ENCODE results near the gene GNAI2.
"Not testable (repeated sequence)": the region's sequence is repeated elsewhere in the genome, so short reads cannot be mapped to it uniquely, and the experiment has no call there.

GNAI2 gene

DNA sequence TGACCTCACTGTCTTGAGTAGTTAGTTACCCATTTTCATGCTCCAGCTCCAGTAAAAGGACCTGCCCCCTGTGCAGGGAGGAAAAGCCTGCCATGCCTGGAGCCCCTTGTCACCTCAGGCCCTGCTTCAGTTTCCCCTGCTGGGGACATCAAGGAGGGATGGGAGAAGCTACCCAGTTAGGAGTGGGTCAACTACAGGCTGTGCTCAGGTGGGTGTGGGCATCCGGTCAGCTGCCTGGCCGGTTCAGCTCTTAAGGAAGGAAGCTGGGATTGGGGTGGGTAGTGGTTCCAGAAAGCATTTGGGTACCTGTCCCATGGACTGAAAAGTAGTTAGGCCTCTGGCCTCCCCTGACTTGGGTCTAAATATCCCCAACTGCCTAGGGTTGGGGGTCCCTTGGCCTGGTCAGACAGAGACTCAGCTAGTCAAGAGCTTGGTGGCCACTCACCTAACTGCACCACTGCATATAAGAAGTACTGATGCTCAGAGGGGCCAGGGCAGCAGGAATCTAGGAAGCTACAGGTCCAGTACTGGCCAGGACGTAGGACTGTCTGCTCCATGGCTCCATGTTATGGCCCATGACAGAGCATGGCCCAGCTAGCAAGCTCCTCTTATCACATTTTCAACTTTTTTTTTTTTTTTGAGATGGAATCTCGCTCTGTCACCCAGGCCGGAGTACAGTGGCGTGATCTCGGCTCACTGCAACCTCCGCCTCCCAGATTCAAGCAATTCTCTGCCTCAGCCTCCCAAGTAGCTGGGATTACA, 43.4 kb downstream of the GNAI2 start:
- DNase-seq: no peak

DNA sequence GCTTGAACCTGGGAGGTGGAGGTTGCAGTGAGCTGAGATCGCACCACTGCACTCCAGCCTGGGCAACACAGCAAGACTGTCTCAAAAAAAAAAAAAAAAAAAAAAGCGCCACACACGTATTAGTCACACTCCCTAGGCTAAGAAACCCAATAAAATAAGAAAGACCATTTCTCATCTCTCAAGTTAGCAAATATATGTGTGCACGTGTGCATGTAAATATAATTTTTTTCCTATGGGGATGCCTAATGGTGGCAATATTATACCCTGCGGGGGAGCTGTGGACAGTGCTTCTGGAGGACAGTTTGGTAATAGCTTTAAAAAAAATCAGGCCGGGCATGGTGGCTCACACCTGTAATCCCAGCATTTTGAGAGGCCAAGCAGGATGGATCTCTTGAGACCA, 48.1 kb downstream of the GNAI2 start:
- DNase-seq: not testable (repeated sequence)

DNA sequence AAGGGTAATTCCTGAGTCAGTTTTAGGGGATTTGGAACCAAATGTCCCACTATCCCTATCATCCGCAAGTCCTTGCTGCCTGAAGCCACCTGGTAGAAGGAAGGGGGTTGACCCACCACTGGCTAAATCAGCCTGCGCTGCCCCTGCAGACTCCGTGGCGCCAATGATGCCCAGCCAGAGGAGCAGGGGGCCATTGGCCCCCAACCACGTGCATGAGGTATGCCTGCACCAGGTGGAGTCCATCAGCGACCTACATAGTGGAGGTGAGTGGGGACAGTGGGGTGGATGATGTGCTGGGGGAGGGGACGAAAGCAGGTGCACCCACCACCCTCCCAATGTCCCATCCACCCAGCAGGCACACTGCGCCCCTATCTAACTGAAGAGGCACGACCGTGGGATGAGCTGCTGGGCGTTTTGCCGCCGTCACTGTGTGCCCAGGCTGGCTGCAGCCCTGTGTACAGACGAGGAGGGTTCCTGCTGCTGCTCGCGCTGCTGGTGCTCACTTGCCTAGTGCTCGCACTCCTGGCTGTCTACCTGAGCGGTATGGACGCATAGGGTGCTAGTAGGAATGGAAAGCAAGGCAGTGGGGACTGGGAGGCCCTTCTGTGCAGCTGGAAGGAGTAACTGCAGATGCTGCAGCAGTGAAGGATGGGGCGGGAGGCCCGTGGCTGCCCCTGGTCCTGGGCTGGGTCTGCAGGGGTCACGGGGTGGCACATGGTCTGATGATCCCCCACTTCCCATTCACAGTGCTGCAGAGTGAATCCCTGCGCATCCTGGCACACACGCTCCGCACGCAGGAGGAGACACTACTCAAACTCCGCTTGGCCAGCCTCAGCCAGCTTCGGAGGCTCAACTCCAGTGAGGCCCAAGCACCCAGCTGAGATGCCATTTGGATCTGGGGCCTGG, 50.6 kb downstream of the GNAI2 start:
- DNase-seq: no peak

DNA sequence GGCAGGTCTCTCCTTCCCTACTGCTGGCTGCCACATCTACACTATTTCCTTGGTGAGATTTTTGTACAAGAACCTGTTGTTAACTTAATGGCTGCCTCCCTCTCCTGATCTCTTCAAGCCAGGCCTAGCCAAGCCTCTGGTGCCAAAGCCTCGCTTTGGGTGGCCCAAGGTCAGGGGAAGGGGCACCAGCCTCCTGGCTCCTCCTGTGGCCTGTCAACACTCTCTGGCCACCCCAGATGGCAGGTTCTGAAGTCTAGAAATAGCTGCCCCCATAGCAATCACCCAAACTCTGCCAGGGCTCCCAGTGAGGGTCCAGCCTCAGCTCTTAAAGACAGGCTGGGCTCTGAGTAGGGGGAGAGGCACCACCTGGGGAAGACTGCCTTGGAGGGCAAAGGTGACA, 51.3 kb downstream of the GNAI2 start:
- DNase-seq: no peak

- DNase-seq: no peak
Observed at GRCh38 chr3:50288387-50289007, 52.5 kb downstream of the GNAI2 start.

- no peak for DNase-seq
Observed at GRCh38 chr3:50289130-50289529, 53.1 kb downstream of the GNAI2 start.

DNA sequence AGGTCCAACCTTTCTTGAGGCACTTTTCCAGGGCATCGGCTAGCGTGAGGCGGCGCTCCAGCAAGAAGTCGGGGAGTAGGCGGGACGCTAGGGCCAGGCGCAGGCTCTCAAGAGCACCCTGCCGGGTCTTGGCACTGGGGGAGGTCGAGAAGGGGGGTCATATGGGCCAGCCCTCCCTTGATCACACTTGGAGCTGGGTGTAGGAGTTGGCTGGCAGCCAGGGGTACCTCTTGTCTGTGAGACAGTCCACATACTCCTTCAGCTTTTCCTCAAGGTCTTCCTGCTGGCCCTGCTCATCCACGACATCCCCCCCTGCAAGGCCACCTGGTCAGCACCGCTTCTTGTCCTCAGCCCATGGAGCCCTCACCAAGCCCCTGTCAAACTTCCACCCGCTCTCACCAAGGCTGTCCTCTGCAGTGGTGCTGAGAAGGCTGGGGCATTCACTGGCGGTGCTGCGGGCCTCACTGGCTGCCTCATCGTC, 54.2 kb downstream of the GNAI2 start:
- DNase-seq: no peak

DNA sequence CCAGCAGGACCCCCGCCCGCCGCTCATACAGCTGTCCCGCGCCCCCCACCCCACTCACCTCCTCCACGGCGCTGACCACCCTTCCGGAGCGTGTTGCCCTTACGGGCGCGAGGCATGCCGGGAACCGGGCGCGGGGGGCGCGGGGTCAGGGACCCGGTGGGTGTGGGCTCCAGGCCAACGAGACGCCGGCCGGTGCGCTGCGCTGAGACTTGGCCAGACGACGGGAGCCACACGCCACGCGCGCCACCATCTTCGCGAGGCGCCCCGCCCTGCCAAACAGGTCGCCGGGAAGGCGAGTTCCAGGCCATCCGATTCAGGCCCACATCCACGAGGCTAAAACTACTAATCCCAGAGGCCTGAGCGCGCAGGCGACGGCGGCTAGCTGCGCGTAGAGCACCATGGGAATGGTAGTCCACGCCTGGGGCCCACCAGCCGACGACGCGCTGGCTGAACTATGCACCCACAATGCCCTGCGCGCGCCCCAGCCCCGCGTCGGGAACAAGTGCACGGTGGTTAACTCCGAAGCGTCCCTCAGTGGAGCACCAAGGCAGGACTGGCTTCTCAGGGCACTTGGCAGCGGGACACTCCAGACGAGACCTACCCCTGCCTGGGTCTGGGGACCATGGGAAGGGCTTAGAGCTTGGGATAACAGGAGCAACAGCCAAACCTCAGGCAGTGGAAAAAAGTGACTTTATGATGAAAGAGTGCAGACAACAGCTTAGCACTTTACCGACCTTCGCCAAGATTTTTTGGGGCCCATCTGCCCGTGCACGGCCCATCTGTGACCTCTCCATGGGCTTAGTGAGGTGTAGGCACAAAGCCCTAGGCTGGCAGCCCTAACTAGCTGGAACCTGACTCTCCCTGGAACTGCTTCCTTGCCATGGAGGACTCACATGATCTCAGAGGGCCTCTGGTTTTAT, 56.4 kb downstream of the GNAI2 start, which contains the start of gene IFRD2:
IFRD2 (minus strand) TSS at position 271 of the 920 bp plus-strand sequence; CDS start at position 116, 155 bp downstream.
- DNase-seq: peak; percentile 93

DNA sequence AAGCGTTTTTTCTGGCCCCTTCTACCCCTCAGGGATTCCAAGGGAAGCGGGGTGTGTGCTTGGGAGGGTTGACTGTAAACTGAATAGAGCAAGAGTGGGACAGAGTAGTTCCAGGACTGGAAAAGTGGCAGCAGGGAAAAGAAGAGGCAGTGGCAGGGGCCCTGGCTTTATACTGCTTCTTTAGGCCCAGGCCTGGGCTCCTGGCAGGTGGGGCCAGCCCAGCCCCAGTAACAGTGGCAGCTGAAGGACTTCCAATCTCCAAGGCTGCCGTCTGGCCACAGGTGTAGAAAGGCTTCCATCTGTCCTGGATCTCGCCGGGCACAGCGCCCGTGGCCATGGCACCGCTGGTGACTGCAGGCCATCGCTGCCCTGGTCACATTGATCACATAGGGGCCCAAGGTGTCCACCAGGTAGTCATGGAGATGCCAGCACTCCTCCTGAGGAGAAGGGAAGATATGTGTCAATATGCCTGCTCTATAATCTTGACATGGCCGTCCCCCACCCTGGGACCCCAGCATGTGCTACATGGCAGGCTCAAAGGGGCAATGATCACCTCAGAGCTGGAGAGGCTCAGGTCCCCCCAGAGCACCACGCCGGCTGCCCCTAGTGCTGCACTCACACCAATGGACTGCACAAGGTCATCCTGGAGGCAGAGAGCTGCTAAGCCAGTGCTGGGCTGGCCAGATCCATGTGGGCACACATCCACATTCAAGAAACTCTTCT, 57.2 kb downstream of the GNAI2 start:
- DNase-seq: no peak

DNA sequence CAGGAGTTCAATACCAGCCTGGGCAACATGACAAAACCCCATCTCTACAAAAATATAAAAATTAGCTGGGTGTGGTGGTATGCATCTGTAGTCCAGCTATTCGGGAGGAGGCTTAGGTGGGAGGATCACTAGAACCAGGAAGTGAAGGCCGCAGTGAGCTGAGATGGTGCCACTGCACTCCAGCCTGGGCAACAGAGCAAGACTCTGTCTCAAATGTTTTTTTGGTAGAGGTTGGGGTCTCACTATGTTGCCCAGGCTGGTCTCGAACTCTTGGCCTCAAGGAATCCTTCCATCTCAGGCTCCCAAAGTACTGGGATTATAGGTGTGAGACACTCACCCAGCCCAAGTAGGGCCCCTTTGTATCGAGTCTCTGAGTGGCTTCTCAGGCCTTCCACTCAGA, 58.1 kb downstream of the GNAI2 start:
- DNase-seq: no peak

GRCh38 chr3:50294492-50295403, 58.7 kb downstream of the GNAI2 start:
- no peak for DNase-seq

- no peak for DNase-seq
Observed at GRCh38 chr3:50295553-50296431, 59.8 kb downstream of the GNAI2 start.

GRCh38 chr3:50296721-50297383, 60.8 kb downstream of the GNAI2 start:
- DNase-seq: no peak

- DNase-seq: no peak
Observed at GRCh38 chr3:50297384-50297775, 61.4 kb downstream of the GNAI2 start.

- DNase-seq: no peak
Observed at GRCh38 chr3:50297896-50298725, 62.1 kb downstream of the GNAI2 start.

GRCh38 chr3:50298836-50299637, 63.0 kb downstream of the GNAI2 start, which contains the start of the genes HYAL3 and NAA80:
HYAL3 (minus strand) TSS chr3:50299405; CDS start chr3:50295602, 3,803 bp downstream.
NAA80 (minus strand) TSS chr3:50299405; CDS start chr3:50297463, 1,942 bp downstream.
- peak; percentile 91 for DNase-seq

DNA sequence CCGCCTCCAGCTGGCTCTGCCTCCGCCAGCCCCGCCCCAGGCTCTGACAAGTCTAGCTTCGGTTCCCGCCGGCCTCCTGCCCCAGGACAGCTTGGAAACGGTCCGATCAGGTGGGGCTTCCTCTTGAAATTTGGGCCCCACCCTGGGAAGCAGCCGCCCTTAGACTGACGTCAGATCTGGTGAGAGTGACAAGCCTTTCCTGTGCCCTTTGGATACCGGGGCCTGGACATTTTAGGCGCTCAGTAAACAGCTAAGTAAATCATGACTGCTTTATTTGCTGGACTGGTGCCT, 63.6 kb downstream of the GNAI2 start:
- DNase-seq: no peak

All from DMS 273 treated with DMSO at 0.1 percent for 48 hours (cell line).